K562 (cell line): ENCODE measurements around the gene E2F2. TPM values are rescaled to one million over a fixed set of nuclear protein-coding genes. Genes with fewer than 3 reads are reported as not detected.
A peak's percentile ranks its signal among the peaks of the same experiment; 100 is the strongest.

Experiments
- ATAC-seq: fragments of 200-7000 bp; cut with Tn5 transposase; 3 replicates; pipeline ENCODE4 v1.9.1; 2020; ENCODE audit warnings: moderate library complexity
- BruUV-seq: library from RNA; stranded (reverse); fragments of 400-500 nt; replicated peaks from 2 replicates; lab custom pipeline; 2021; lab: Mats Ljungman, UMichigan
- CTCF ChIA-PET: fragments of 300-600 bp; formaldehyde crosslinking; extraction: SDS; loops from one replicate; lab custom pipeline; 2021; ENCODE audit warnings: low intra/inter-chr PET ratio; lab: Yijun Ruan, JAX
- POLR2A ChIA-PET: fragments of 300-600, 350-650 bp; sonication (Branson Sonifier 250); formaldehyde crosslinking; extraction: SDS; loops from one replicate; lab custom pipeline; 2021; ENCODE audit warnings: antibody characterized with exemption, inconsistent platforms; lab: Yijun Ruan, JAX
- DNase-seq, 4 experiments: peaks; one replicate each; pipeline versions ENCODE4 v3.0.0 to v3.0.0-alpha.2; 2011 to 2018; ENCODE audit warnings: low spot score in 3 of 4, mixed read lengths in 3 of 4; ENCODE audit errors: extremely low read depth in 1 of 4
- FAIRE-seq: peaks from 2 replicates; lab custom pipeline; 2011; peaks lifted over from hg19 to GRCh38; lab: Jason Lieb, UNC
- H2AFZ ChIP-seq: 2 replicates; pipeline ENCODE4 v1.6.0; 2011; ENCODE audit warnings: low read depth, low read length, control low read depth, inconsistent platforms
- H3K27ac ChIP-seq: fragments of 200-600 bp; 3 replicates; pipeline ENCODE4 v1.8.0; 2011; ENCODE audit warnings: low read depth, mild to moderate bottlenecking, control low read depth, inconsistent platforms, low read length, moderate library complexity, mixed read lengths; ENCODE audit errors: extremely low read depth
- H3K27me3 ChIP-seq, 2 experiments: fragments of 300-600 bp in 1 of 2; 2 replicates in 1 of 2; 3 replicates in 1 of 2; pipeline versions ENCODE4 v1.6.0 to v1.8.0; 2011; ENCODE audit warnings: inconsistent platforms in 2 of 2, low read length in 2 of 2, mild to moderate bottlenecking in 1 of 2, mixed read lengths in 1 of 2, moderate library complexity in 1 of 2; ENCODE audit not compliant: control insufficient read depth in 2 of 2, insufficient read depth in 2 of 2
- H3K36me3 ChIP-seq: fragments of 300-600 bp; 3 replicates; pipeline ENCODE4 v1.8.0; 2011; ENCODE audit warnings: mild to moderate bottlenecking, low read length, inconsistent platforms; ENCODE audit not compliant: control insufficient read depth, insufficient read depth
- H3K4me1 ChIP-seq, 2 experiments: fragments of 200-600 bp in 1 of 2; replicated peaks in 1 of 2; 2 replicates in 1 of 2; 3 replicates in 1 of 2; pipeline versions ENCODE4 v1.5.1 to v1.8.0; 2011; ENCODE audit warnings: inconsistent platforms in 2 of 2, low read length in 2 of 2, mild to moderate bottlenecking in 1 of 2, mixed read lengths in 1 of 2, moderate library complexity in 1 of 2; ENCODE audit not compliant: control insufficient read depth in 2 of 2, insufficient read depth in 2 of 2
- H3K4me2 ChIP-seq: 2 replicates; pipeline ENCODE4 v1.6.1; 2011; ENCODE audit warnings: low read length, control low read depth, inconsistent platforms, mixed read lengths; ENCODE audit not compliant: insufficient read depth
- H3K4me3 ChIP-seq: fragments of 200-600 bp; sonication (generic), shearing (Covaris generic); 2 replicates; pipeline ENCODE4 v1.5.1; 2016; ENCODE audit warnings: control low read depth, inconsistent platforms
- H3K79me2 ChIP-seq: fragments of 200-600 bp; 3 replicates; pipeline ENCODE4 v1.8.0; 2011; ENCODE audit warnings: low read length, inconsistent platforms; ENCODE audit not compliant: control insufficient read depth, insufficient read depth
- H3K9ac ChIP-seq, 2 experiments: 2 replicates each; pipeline versions ENCODE4 v1.6.0 to v1.6.1; 2011; ENCODE audit warnings: low read depth in 2 of 2, low read length in 2 of 2, control low read depth in 1 of 2, inconsistent platforms in 1 of 2, mild to moderate bottlenecking in 1 of 2, mixed read lengths in 1 of 2; ENCODE audit not compliant: insufficient read depth in 1 of 2
- H3K9me1 ChIP-seq: one replicate; pipeline ENCODE4 v1.6.0; 2011; ENCODE audit warnings: inconsistent platforms, mild to moderate bottlenecking, low read length, moderate library complexity; ENCODE audit not compliant: control insufficient read depth, insufficient read depth
- H3K9me3 ChIP-seq: replicated peaks from 2 replicates; pipeline ENCODE4 v1.5.1; 2011; ENCODE audit warnings: low read depth, low read length, inconsistent platforms; ENCODE audit not compliant: control insufficient read depth, insufficient read depth
- H4K20me1 ChIP-seq: replicated peaks from 2 replicates; pipeline ENCODE4 v1.6.1; 2011; ENCODE audit warnings: low read length, inconsistent platforms, mixed read lengths; ENCODE audit not compliant: control insufficient read depth, insufficient read depth
- ARHGAP35 ChIP-seq: fragments of 450-650 bp; IDR thresholded peaks from 2 replicates; pipeline ENCODE4 v1.6.1; 2018; ENCODE audit not compliant: partially characterized antibody
- ARID3A ChIP-seq: IDR thresholded peaks from 2 replicates; pipeline ENCODE4 v1.6.1; 2012; ENCODE audit warnings: low read depth, low read length, improper control_type of control experiment, borderline replicate concordance
- FUS ChIP-seq: fragments of 200-400 bp; formaldehyde crosslinking; optimal IDR thresholded peaks from 2 replicates; pipeline ENCODE3; 2017; ENCODE audit warnings: low read depth, low read length
- HCFC1 ChIP-seq: IDR thresholded peaks from 2 replicates; pipeline ENCODE4 v1.6.1; 2012; ENCODE audit warnings: low read depth, low read length, improper control_type of control experiment
- SIRT6 ChIP-seq: IDR thresholded peaks from one replicate; pipeline ENCODE4 v1.6.1; 2012; ENCODE audit warnings: low read depth, mild to moderate bottlenecking, control low read depth, inconsistent platforms, low read length, moderate library complexity
- TRIM28 ChIP-seq: fragments of 450-650 bp; IDR thresholded peaks from 2 replicates; pipeline ENCODE4 v1.6.1; 2017
- WHSC1 ChIP-seq: IDR thresholded peaks from one replicate; pipeline ENCODE4 v1.6.1; 2012; ENCODE audit warnings: low read length, control low read depth, inconsistent platforms
- ZBTB33 ChIP-seq: sonication (generic); formaldehyde crosslinking; IDR thresholded peaks from 2 replicates; pipeline ENCODE4 v1.8.1; 2023; ENCODE audit warnings: mild to moderate bottlenecking, missing genetic modification reagents
- WGBS: fragments of 100-300 bp; shearing (Covaris generic); methylation state at CpG from one replicate; pipeline ENCODE4 v1.1.6; 2016; ENCODE audit warnings: low coverage, mixed read lengths; ENCODE audit not compliant: insufficient coverage; ENCODE audit errors: missing lambda C conversion rate; 5-methylcytosine and 5-hydroxymethylcytosine counted together
- in situ Hi-C: fragments of 300-500 bp; cut with MboI; formaldehyde crosslinking; loops from 4 replicates; pipeline ENCODE4 v1.15.0; 2018; ENCODE audit warnings: inconsistent platforms, mixed read lengths
- intact Hi-C: fragments of 100-400 bp; cut with micrococcal nuclease; formaldehyde crosslinking; loops from 2 replicates; pipeline ENCODE4 v1.14.2; 2022
- polyA plus RNA-seq, 8 experiments: library from polyadenylated mRNA; depleted of rRNA in 4 of 8; stranded (reverse) in 5 of 8; unstranded in 3 of 8; fragments of >200 nt; fragmentation: Nextera tagmentation in 2 of 8; fragmentation: Illumina TruSeq in 1 of 8; extraction: Ambion mirVana in 2 of 8; extraction: Trizol in 1 of 8; gene quantifications; 2 replicates each; pipeline versions ENCODE4 v1.2.1 to v1.2.3, GENCODE V29; 2011 to 2014; ENCODE audit warnings: inconsistent platforms in 1 of 8, missing spikeins in 1 of 8
- total RNA-seq, 7 experiments: library from RNA; depleted of rRNA in 6 of 7; stranded (reverse); fragments of >200 nt in 6 of 7; fragmentation: Illumina TruSeq in 2 of 7; extraction: Trizol in 2 of 7; gene quantifications; 2 replicates each; pipeline versions ENCODE4 v1.2.1 to v1.2.3, GENCODE V29; 2011 to 2021; ENCODE audit warnings: low replicate concordance in 1 of 7
- TF ChIP-seq, protein P1 (sequence below): conservative IDR thresholded peaks from 2 replicates; pipeline ENCODE4 v1.6.1; 2011; ENCODE audit warnings: low read depth, mild to moderate bottlenecking, low read length; ENCODE audit not compliant: control insufficient read depth
- TF ChIP-seq, protein P2 (sequence below): IDR thresholded peaks from 3 replicates; pipeline ENCODE4 v1.6.1; 2011; ENCODE audit warnings: borderline replicate concordance, mild to moderate bottlenecking, moderate library complexity; ENCODE audit not compliant: insufficient read length; ENCODE audit errors: extremely low read depth

Gene E2F2
- total and polyA plus RNA-seq, 9 of the 15 experiments (the other 6 are each of a cell fraction or from before 2014, with no cell fraction given), result 3.1 to 25.3 (median 11.4) TPM

- 0 out of 2 replicates have a peak, but pooled peaks have one; percentile 27 for TF ChIP-seq ZBTB33 (CRISPR knock-in tag)
These were observed 45.5 kb upstream of the E2F2 start (continued) for GRCh38 chr1:23576338-23577055.

GRCh38 chr1:23575226-23575810, 44.3 kb upstream of the E2F2 start:
- no peak for FAIRE-seq
- no peak for DNase-seq
- Histone ChIP-seq H3K4me1 (peaks cover 0 to 10% of the 10 kb centered on the region in 2 experiments; a peak in 4 of 5 replicates), H3K4me2 (no peak overlapping the region), H3K9me3 (no peaks in the 10 kb centered on the region), H3K27me3 (no peaks in the 10 kb centered on the region; a peak in 1 of 5 replicates), H4K20me1 (no peaks in the 10 kb centered on the region), H3K27ac (no peak overlapping the region), H2AFZ (peak overlapping the region; percentile 64; the same call in 1 of the 2 replicates), H3K36me3 (no peaks in the 10 kb centered on the region), H3K4me3 (no peak overlapping the region), H3K79me2 (no peaks in the 10 kb centered on the region), H3K9ac (no peak overlapping the region), H3K9me1 (no peaks in the 10 kb centered on the region)
- ChIA-PET CTCF (no interaction called here), POLR2A (interaction anchor here (0.7 to 1.3 kb wide), 5 partner anchors 8 to 63 kb away, joined by 3 to 7 read pairs (median 3); no protein-coding TSS in a partner anchor)
- intact Hi-C loops, result no loop called here
- in situ Hi-C loops, result no loop called here
- no TSS peak for BruUV-seq
- 27% methylated on average over 5 of the region's 5 CpGs for WGBS
- ATAC-seq, result no peak
- TF ChIP-seq, protein P1, sequence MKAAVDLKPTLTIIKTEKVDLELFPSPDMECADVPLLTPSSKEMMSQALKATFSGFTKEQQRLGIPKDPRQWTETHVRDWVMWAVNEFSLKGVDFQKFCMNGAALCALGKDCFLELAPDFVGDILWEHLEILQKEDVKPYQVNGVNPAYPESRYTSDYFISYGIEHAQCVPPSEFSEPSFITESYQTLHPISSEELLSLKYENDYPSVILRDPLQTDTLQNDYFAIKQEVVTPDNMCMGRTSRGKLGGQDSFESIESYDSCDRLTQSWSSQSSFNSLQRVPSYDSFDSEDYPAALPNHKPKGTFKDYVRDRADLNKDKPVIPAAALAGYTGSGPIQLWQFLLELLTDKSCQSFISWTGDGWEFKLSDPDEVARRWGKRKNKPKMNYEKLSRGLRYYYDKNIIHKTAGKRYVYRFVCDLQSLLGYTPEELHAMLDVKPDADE, result no peak
- TF ChIP-seq SIRT6 (no peak), ARHGAP35 (no peak), ARID3A (no peak), TRIM28 (no peak), WHSC1 (no peak), HCFC1 (no peak), FUS (no peak)
- TF ChIP-seq, protein P2, sequence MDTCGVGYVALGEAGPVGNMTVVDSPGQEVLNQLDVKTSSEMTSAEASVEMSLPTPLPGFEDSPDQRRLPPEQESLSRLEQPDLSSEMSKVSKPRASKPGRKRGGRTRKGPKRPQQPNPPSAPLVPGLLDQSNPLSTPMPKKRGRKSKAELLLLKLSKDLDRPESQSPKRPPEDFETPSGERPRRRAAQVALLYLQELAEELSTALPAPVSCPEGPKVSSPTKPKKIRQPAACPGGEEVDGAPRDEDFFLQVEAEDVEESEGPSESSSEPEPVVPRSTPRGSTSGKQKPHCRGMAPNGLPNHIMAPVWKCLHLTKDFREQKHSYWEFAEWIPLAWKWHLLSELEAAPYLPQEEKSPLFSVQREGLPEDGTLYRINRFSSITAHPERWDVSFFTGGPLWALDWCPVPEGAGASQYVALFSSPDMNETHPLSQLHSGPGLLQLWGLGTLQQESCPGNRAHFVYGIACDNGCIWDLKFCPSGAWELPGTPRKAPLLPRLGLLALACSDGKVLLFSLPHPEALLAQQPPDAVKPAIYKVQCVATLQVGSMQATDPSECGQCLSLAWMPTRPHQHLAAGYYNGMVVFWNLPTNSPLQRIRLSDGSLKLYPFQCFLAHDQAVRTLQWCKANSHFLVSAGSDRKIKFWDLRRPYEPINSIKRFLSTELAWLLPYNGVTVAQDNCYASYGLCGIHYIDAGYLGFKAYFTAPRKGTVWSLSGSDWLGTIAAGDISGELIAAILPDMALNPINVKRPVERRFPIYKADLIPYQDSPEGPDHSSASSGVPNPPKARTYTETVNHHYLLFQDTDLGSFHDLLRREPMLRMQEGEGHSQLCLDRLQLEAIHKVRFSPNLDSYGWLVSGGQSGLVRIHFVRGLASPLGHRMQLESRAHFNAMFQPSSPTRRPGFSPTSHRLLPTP, result no peak
